ENCODE measurements around the gene SPECC1L. TPM values are rescaled to one million over a fixed set of nuclear protein-coding genes. Genes with fewer than 3 reads are reported as not detected.

The SPECC1L gene
- total and polyA plus RNA-seq, 2 of the 8 experiments (the other 6 are each of a cell fraction or from before 2014, with no cell fraction given): 15.7 to 61.6 TPM

GRCh38 chr22:24391836-24392217, 121.2 kb downstream of the SPECC1L start:
- no peak overlapping the region for H3K18ac ChIP-seq (ENCODE audit: extremely low read depth, low read length)
- FAIRE-seq: no peak
- H4K8ac ChIP-seq (ENCODE audit: extremely low read depth, insufficient read depth, low read length): no peak overlapping the region
- no peak overlapping the region for H2BK12ac ChIP-seq (ENCODE audit: low read depth, low read length)
- H3K79me1 ChIP-seq (ENCODE audit: low read depth, low read length): no peaks in the 10 kb centered on the region
- H2BK20ac ChIP-seq (ENCODE audit: low read length): no peak overlapping the region
- no peak overlapping the region for H3K56ac ChIP-seq (replicated peaks; ENCODE audit: insufficient read length, low read depth, low read length)
- peaks cover 0 to 9% (median 1%) of the 10 kb centered on the region in 4 experiments; a peak in 1 of 8 replicates for H3K36me3 ChIP-seq (ENCODE audit: control insufficient read depth in 2 of 4, insufficient read depth in 4 of 4, low read length in 3 of 4)
- H4K20me1 ChIP-seq (replicated peaks in 1 of 2; ENCODE audit: control insufficient read depth in 1 of 2, insufficient read depth in 2 of 2, low read length in 2 of 2): no peaks in the 10 kb centered on the region
- no peak overlapping the region for H2AFZ ChIP-seq (ENCODE audit: low read length)
- no peaks in the 10 kb centered on the region for H3K79me2 ChIP-seq (ENCODE audit: control insufficient read depth in 1 of 2, insufficient read depth in 2 of 2, low read length in 2 of 2)
- H2BK5ac ChIP-seq (ENCODE audit: low read depth, low read length): no peak overlapping the region
- no peak overlapping the region for H3K27ac ChIP-seq (ENCODE audit: low read depth, low read length)
- no peaks in the 10 kb centered on the region for H3K23me2 ChIP-seq (ENCODE audit: low read depth, low read length)
- H3K4me1 ChIP-seq (replicated peaks in 1 of 4; ENCODE audit: control insufficient read depth in 3 of 4, insufficient read depth in 4 of 4, low read length in 3 of 4): no peaks in the 10 kb centered on the region
- no peak overlapping the region for H4K91ac ChIP-seq (replicated peaks; ENCODE audit: insufficient read length, low read length)
- H3K4me3 ChIP-seq (ENCODE audit: extremely low read depth in 1 of 4, insufficient read depth in 2 of 4, low read depth in 3 of 4, low read length in 4 of 4): no peak overlapping the region
- 93% methylated on average over 3 of the region's 3 CpGs; no CpG with 5 or more reads in 1 of the 2 experiments for WGBS, 2 experiments (ENCODE audit: extremely low coverage in 1 of 2, insufficient coverage in 1 of 2, insufficient read length in 1 of 2, insufficient replicate concordance in 2 of 2, low coverage in 1 of 2, low lambda C conversion rate in 2 of 2, missing lambda C conversion rate in 1 of 2)
- no peak overlapping the region for H4K5ac ChIP-seq (ENCODE audit: insufficient read length, low read depth, low read length)
- H3K27me3 ChIP-seq (replicated peaks in 1 of 4; ENCODE audit: control insufficient read depth in 3 of 4, extremely low read depth in 1 of 4, insufficient read depth in 3 of 4, low read length in 3 of 4): no peaks in the 10 kb centered on the region
- ChIA-PET CTCF (ENCODE audit: partially characterized antibody) (interaction anchor here (0.9 to 2.9 kb wide), 2 partner anchors 24 to 29 kb away, joined by 3 to 9 read pairs; no protein-coding TSS in a partner anchor), POLR2A (ENCODE audit: partially characterized antibody) (interaction anchor here (0.6 kb wide), 1 partner anchor 25 kb away, joined by 4 read pairs; no protein-coding TSS in a partner anchor)
- H3K14ac ChIP-seq (ENCODE audit: insufficient read length): no peak overlapping the region
- no peak overlapping the region for H3K9ac ChIP-seq (replicated peaks in 1 of 4; ENCODE audit: extremely low read depth in 1 of 4, low read depth in 3 of 4, low read length in 3 of 4)
- no peak overlapping the region for H3K23ac ChIP-seq (ENCODE audit: insufficient read length)
- no peak overlapping the region for H2BK120ac ChIP-seq (replicated peaks; ENCODE audit: low read depth, low read length)
- H3K9me3 ChIP-seq (ENCODE audit: insufficient read depth in 2 of 2, low read depth in 1 of 2, low read length in 1 of 2): no peaks in the 10 kb centered on the region
- TF ChIP-seq RNF2 (IDR thresholded peaks at IDR 0.05; ENCODE audit: borderline replicate concordance, low read depth, low read length, missing control alignments, poor library complexity, severe bottlenecking): no peak
- no peak for TF ChIP-seq TAF7 (optimal IDR thresholded peaks at IDR 0.05; ENCODE audit: borderline replicate concordance, low read depth, low read length)
- TF ChIP-seq POLR2A (IDR thresholded peaks at IDR 0.05; ENCODE audit: control extremely low read depth in 1 of 2, low read depth in 2 of 2, low read length in 2 of 2): no peak
- no peak for TF ChIP-seq ATF2 (IDR thresholded peaks at IDR 0.05; ENCODE audit: low read length)
- TF ChIP-seq BCL11A (IDR thresholded peaks at IDR 0.05; ENCODE audit: low read depth in 2 of 2, low read length in 2 of 2): no peak
- TF ChIP-seq BACH1 (IDR thresholded peaks at IDR 0.05; ENCODE audit: low read length): no peak
- TF ChIP-seq CBX5 (IDR thresholded peaks at IDR 0.05; ENCODE audit: low read depth, low read length): no peak
- TF ChIP-seq RXRA (IDR thresholded peaks at IDR 0.05; ENCODE audit: insufficient read depth, low read depth, low read length): no peak
- TF ChIP-seq HDAC2 (IDR thresholded peaks at IDR 0.05; ENCODE audit: borderline replicate concordance in 1 of 2, low read depth in 2 of 2, low read length in 2 of 2): no peak
- TF ChIP-seq EZH2 (IDR thresholded peaks at IDR 0.05; ENCODE audit: low read depth, low read length, severe bottlenecking): no peak
- no peak for TF ChIP-seq GTF2F1 (IDR thresholded peaks at IDR 0.05; ENCODE audit: borderline replicate concordance, low read depth, low read length)
- H2BK15ac ChIP-seq (ENCODE audit: low read length): no peak overlapping the region
- H2AK5ac ChIP-seq (ENCODE audit: low read depth, low read length): no peak overlapping the region
- DNase-seq (ENCODE audit: low read depth in 1 of 2, low spot score in 2 of 2): no peak
- no peak overlapping the region for H3K4ac ChIP-seq (replicated peaks; ENCODE audit: insufficient read length, low read depth, low read length)
- H3K4me2 ChIP-seq (ENCODE audit: insufficient read depth in 1 of 2, low read depth in 2 of 2, low read length in 2 of 2): no peak overlapping the region
